GM10248 (cell line): ENCODE results near the gene NUTF2.
"Not testable (repeated sequence)": the region's sequence is repeated elsewhere in the genome, so short reads cannot be mapped to it uniquely, and the experiment has no call there.

Experiments
- CTCF ChIA-PET: fragments of 300-600 bp; sonication (Branson Sonifier 250); formaldehyde crosslinking; extraction: SDS; loops from one replicate; lab custom pipeline; 2021; ENCODE audit warnings: antibody characterized with exemption; lab: Yijun Ruan, JAX
- POLR2A ChIA-PET: fragments of 350-650 bp; sonication (Branson Sonifier 250); formaldehyde crosslinking; extraction: SDS; loops from one replicate; lab custom pipeline; 2020; ENCODE audit warnings: antibody characterized with exemption; lab: Yijun Ruan, JAX
- DNase-seq: peaks from one replicate; pipeline ENCODE4 v3.0.0; 2012; ENCODE audit errors: extremely low spot score
- CTCF ChIP-seq: IDR thresholded peaks from 2 replicates; pipeline ENCODE4 v1.5.1; 2012; ENCODE audit warnings: mild to moderate bottlenecking, low read depth; ENCODE audit errors: extremely low read depth, missing control alignments, control extremely low read depth

The NUTF2 gene

GRCh38 chr16:67907397-67908180 is 60.9 kb downstream of the NUTF2 start:
- no peak for TF ChIP-seq CTCF
- ChIA-PET CTCF (interaction anchor here (2.0 to 2.3 kb wide), 2 partner anchors 12 to 24 kb away, joined by 5 to 10 read pairs; no protein-coding TSS in a partner anchor), POLR2A (no interaction called here)
- no peak for DNase-seq

- no peak for TF ChIP-seq CTCF
- DNase-seq = no peak
- CTCF ChIA-PET = interaction anchor here (0.8 to 2.3 kb wide), 5 partner anchors 19 to 237 kb away, joined by 3 to 10 read pairs (median 3); no protein-coding TSS in a partner anchor
- POLR2A ChIA-PET = no interaction called here
Measured at GRCh38 chr16:67909056-67909742, 62.5 kb downstream of the NUTF2 start.

GRCh38 chr16:67910158-67910557 is 63.4 kb downstream of the NUTF2 start:
- ChIA-PET CTCF (interaction anchor here (0.9 to 2.0 kb wide), 10 partner anchors 16 to 242 kb away, joined by 3 to 13 read pairs (median 4); partner anchors contain the start of gene NRN1L), POLR2A (interaction anchor here (0.6 kb wide), 1 partner anchor 20 kb away, joined by 3 read pairs; no protein-coding TSS in a partner anchor)
- no peak for TF ChIP-seq CTCF
- DNase-seq = no peak

GRCh38 chr16:67914758-67915495 is 68.2 kb downstream of the NUTF2 start:
- CTCF ChIA-PET = interaction anchor here (0.6 to 5.2 kb wide), 8 partner anchors 11 to 243 kb away, joined by 3 to 20 read pairs (median 4); no protein-coding TSS in a partner anchor
- POLR2A ChIA-PET = no interaction called here
- no peak for TF ChIP-seq CTCF
- no peak for DNase-seq

- DNase-seq, POLR2A ChIA-PET: not testable (repeated sequence)
- CTCF ChIA-PET = interaction anchor here (0.6 to 5.2 kb wide), 5 partner anchors 13 to 125 kb away, joined by 3 to 20 read pairs (median 5); no protein-coding TSS in a partner anchor
Measured at GRCh38 chr16:67915496-67915769, 68.7 kb downstream of the NUTF2 start.

GRCh38 chr16:67915831-67916723 is 69.3 kb downstream of the NUTF2 start:
- no peak for DNase-seq
- ChIA-PET CTCF (interaction anchor here (0.6 to 5.2 kb wide), 4 partner anchors 12 to 100 kb away, joined by 3 to 20 read pairs (median 6); no protein-coding TSS in a partner anchor), POLR2A (no interaction called here)
- no peak for TF ChIP-seq CTCF
